K562 (cell line): ENCODE results near the gene INPP4B. TPM values are rescaled to one million over a fixed set of nuclear protein-coding genes. Genes with fewer than 3 reads are reported as not detected.

ENCODE experiments used
- ATAC-seq: fragments of 200-7000 bp; cut with Tn5 transposase; 3 replicates; pipeline ENCODE4 v1.9.1; 2020; ENCODE audit warnings: moderate library complexity
- BruUV-seq: library from RNA; stranded (reverse); fragments of 400-500 nt; replicated peaks from 2 replicates; lab custom pipeline; 2021; lab: Mats Ljungman, UMichigan
- CTCF ChIA-PET: fragments of 300-600 bp; formaldehyde crosslinking; extraction: SDS; loops from one replicate; lab custom pipeline; 2021; ENCODE audit warnings: low intra/inter-chr PET ratio; lab: Yijun Ruan, JAX
- POLR2A ChIA-PET: fragments of 300-600, 350-650 bp; sonication (Branson Sonifier 250); formaldehyde crosslinking; extraction: SDS; loops from one replicate; lab custom pipeline; 2021; ENCODE audit warnings: antibody characterized with exemption, inconsistent platforms; lab: Yijun Ruan, JAX
- DNase-seq, 4 experiments: peaks; one replicate each; pipeline versions ENCODE4 v3.0.0 to v3.0.0-alpha.2; 2011 to 2018; ENCODE audit warnings: low spot score in 3 of 4, mixed read lengths in 3 of 4; ENCODE audit errors: extremely low read depth in 1 of 4
- FAIRE-seq: peaks from 2 replicates; lab custom pipeline; 2011; peaks lifted over from hg19 to GRCh38; lab: Jason Lieb, UNC
- H2AFZ ChIP-seq: 2 replicates; pipeline ENCODE4 v1.6.0; 2011; ENCODE audit warnings: low read depth, low read length, control low read depth, inconsistent platforms
- H3K27ac ChIP-seq: fragments of 200-600 bp; 3 replicates; pipeline ENCODE4 v1.8.0; 2011; ENCODE audit warnings: low read depth, mild to moderate bottlenecking, control low read depth, inconsistent platforms, low read length, moderate library complexity, mixed read lengths; ENCODE audit errors: extremely low read depth
- H3K27me3 ChIP-seq, 2 experiments: fragments of 300-600 bp in 1 of 2; 2 replicates in 1 of 2; 3 replicates in 1 of 2; pipeline versions ENCODE4 v1.6.0 to v1.8.0; 2011; ENCODE audit warnings: inconsistent platforms in 2 of 2, low read length in 2 of 2, mild to moderate bottlenecking in 1 of 2, mixed read lengths in 1 of 2, moderate library complexity in 1 of 2; ENCODE audit not compliant: control insufficient read depth in 2 of 2, insufficient read depth in 2 of 2
- H3K36me3 ChIP-seq: fragments of 300-600 bp; 3 replicates; pipeline ENCODE4 v1.8.0; 2011; ENCODE audit warnings: mild to moderate bottlenecking, low read length, inconsistent platforms; ENCODE audit not compliant: control insufficient read depth, insufficient read depth
- H3K4me1 ChIP-seq, 2 experiments: fragments of 200-600 bp in 1 of 2; replicated peaks in 1 of 2; 2 replicates in 1 of 2; 3 replicates in 1 of 2; pipeline versions ENCODE4 v1.5.1 to v1.8.0; 2011; ENCODE audit warnings: inconsistent platforms in 2 of 2, low read length in 2 of 2, mild to moderate bottlenecking in 1 of 2, mixed read lengths in 1 of 2, moderate library complexity in 1 of 2; ENCODE audit not compliant: control insufficient read depth in 2 of 2, insufficient read depth in 2 of 2
- H3K4me2 ChIP-seq: 2 replicates; pipeline ENCODE4 v1.6.1; 2011; ENCODE audit warnings: low read length, control low read depth, inconsistent platforms, mixed read lengths; ENCODE audit not compliant: insufficient read depth
- H3K4me3 ChIP-seq: fragments of 200-600 bp; sonication (generic), shearing (Covaris generic); 2 replicates; pipeline ENCODE4 v1.5.1; 2016; ENCODE audit warnings: control low read depth, inconsistent platforms
- H3K79me2 ChIP-seq: fragments of 200-600 bp; 3 replicates; pipeline ENCODE4 v1.8.0; 2011; ENCODE audit warnings: low read length, inconsistent platforms; ENCODE audit not compliant: control insufficient read depth, insufficient read depth
- H3K9ac ChIP-seq, 2 experiments: 2 replicates each; pipeline versions ENCODE4 v1.6.0 to v1.6.1; 2011; ENCODE audit warnings: low read depth in 2 of 2, low read length in 2 of 2, control low read depth in 1 of 2, inconsistent platforms in 1 of 2, mild to moderate bottlenecking in 1 of 2, mixed read lengths in 1 of 2; ENCODE audit not compliant: insufficient read depth in 1 of 2
- H3K9me1 ChIP-seq: one replicate; pipeline ENCODE4 v1.6.0; 2011; ENCODE audit warnings: inconsistent platforms, mild to moderate bottlenecking, low read length, moderate library complexity; ENCODE audit not compliant: control insufficient read depth, insufficient read depth
- H3K9me3 ChIP-seq: replicated peaks from 2 replicates; pipeline ENCODE4 v1.5.1; 2011; ENCODE audit warnings: low read depth, low read length, inconsistent platforms; ENCODE audit not compliant: control insufficient read depth, insufficient read depth
- H4K20me1 ChIP-seq: replicated peaks from 2 replicates; pipeline ENCODE4 v1.6.1; 2011; ENCODE audit warnings: low read length, inconsistent platforms, mixed read lengths; ENCODE audit not compliant: control insufficient read depth, insufficient read depth
- ARID2 ChIP-seq: fragments of 450-650 bp; IDR thresholded peaks from 2 replicates; pipeline ENCODE4 v1.6.1; 2017; ENCODE audit warnings: antibody characterized with exemption, mild to moderate bottlenecking
- CHD4 ChIP-seq: fragments of 200-600 bp; sonication (generic); IDR thresholded peaks from 3 replicates; pipeline ENCODE4 v1.6.1; 2012; ENCODE audit warnings: low read depth, mild to moderate bottlenecking, mixed read lengths, low read length, inconsistent platforms; ENCODE audit not compliant: insufficient read depth, insufficient replicate concordance, poor library complexity, severe bottlenecking
- GTF3C2 ChIP-seq: IDR thresholded peaks from 3 replicates; pipeline ENCODE4 v1.6.1; 2011; ENCODE audit warnings: borderline replicate concordance, mild to moderate bottlenecking, moderate library complexity; ENCODE audit not compliant: insufficient read length; ENCODE audit errors: extremely low read depth
- KLF13 ChIP-seq: fragments of 450-650 bp; IDR thresholded peaks from 2 replicates; pipeline ENCODE4 v1.6.1; 2016; ENCODE audit warnings: missing genetic modification characterization, low read depth, mild to moderate bottlenecking, missing compliant biosample characterization, moderate library complexity, borderline replicate concordance
- MEF2D ChIP-seq: conservative IDR thresholded peaks from 2 replicates; pipeline ENCODE4 v1.6.1; 2016; ENCODE audit warnings: low read depth, missing genetic modification characterization, missing compliant biosample characterization
- PATZ1 ChIP-seq: fragments of 250-450 bp; sonication (Bioruptor Pico); IDR thresholded peaks from 2 replicates; pipeline ENCODE4 v1.5.0; 2020; ENCODE audit warnings: mild to moderate bottlenecking, borderline replicate concordance
- ZFP1 ChIP-seq: fragments of 450-650 bp; formaldehyde crosslinking; IDR thresholded peaks from 2 replicates; pipeline ENCODE4 v1.4.0; 2020; ENCODE audit warnings: mild to moderate bottlenecking, mixed read lengths
- WGBS: fragments of 100-300 bp; shearing (Covaris generic); methylation state at CpG from one replicate; pipeline ENCODE4 v1.1.6; 2016; ENCODE audit warnings: low coverage, mixed read lengths; ENCODE audit not compliant: insufficient coverage; ENCODE audit errors: missing lambda C conversion rate; 5-methylcytosine and 5-hydroxymethylcytosine counted together
- in situ Hi-C: fragments of 300-500 bp; cut with MboI; formaldehyde crosslinking; loops from 4 replicates; pipeline ENCODE4 v1.15.0; 2018; ENCODE audit warnings: inconsistent platforms, mixed read lengths
- intact Hi-C: fragments of 100-400 bp; cut with micrococcal nuclease; formaldehyde crosslinking; loops from 2 replicates; pipeline ENCODE4 v1.14.2; 2022
- polyA plus RNA-seq, 8 experiments: library from polyadenylated mRNA; depleted of rRNA in 4 of 8; stranded (reverse) in 5 of 8; unstranded in 3 of 8; fragments of >200 nt; fragmentation: Nextera tagmentation in 2 of 8; fragmentation: Illumina TruSeq in 1 of 8; extraction: Ambion mirVana in 2 of 8; extraction: Trizol in 1 of 8; gene quantifications; 2 replicates each; pipeline versions ENCODE4 v1.2.1 to v1.2.3, GENCODE V29; 2011 to 2014; ENCODE audit warnings: inconsistent platforms in 1 of 8, missing spikeins in 1 of 8
- total RNA-seq, 7 experiments: library from RNA; depleted of rRNA in 6 of 7; stranded (reverse); fragments of >200 nt in 6 of 7; fragmentation: Illumina TruSeq in 2 of 7; extraction: Trizol in 2 of 7; gene quantifications; 2 replicates each; pipeline versions ENCODE4 v1.2.1 to v1.2.3, GENCODE V29; 2011 to 2021; ENCODE audit warnings: low replicate concordance in 1 of 7
- TF ChIP-seq, protein P1 (sequence below): fragments of 450-650 bp; formaldehyde crosslinking; IDR thresholded peaks from 2 replicates; pipeline ENCODE4 v1.4.0; 2022; ENCODE audit warnings: missing genetic modification characterization

The INPP4B gene
- total and polyA plus RNA-seq, 9 of the 15 experiments (the other 6 are each of a cell fraction or from before 2014, with no cell fraction given): 0.04 to 0.11 TPM; not detected in 7

- DNase-seq (no peak), FAIRE-seq (no peak), ATAC-seq (no peak)
- BruUV-seq: no TSS peak
- H3K79me2 ChIP-seq: no peaks in the 10 kb centered on the region
- CTCF ChIA-PET: no interaction called here
- no peak overlapping the region for H3K9ac ChIP-seq
- no peaks in the 10 kb centered on the region for H3K9me1 ChIP-seq
- in situ Hi-C loops (no loop called here), intact Hi-C loops (no loop called here)
- no peaks in the 10 kb centered on the region for H4K20me1 ChIP-seq
- POLR2A ChIA-PET: no interaction called here
- H2AFZ ChIP-seq: no peak overlapping the region
- WGBS: 0% methylated on average over 2 of the region's 2 CpGs
- no peaks in the 10 kb centered on the region for H3K4me1 ChIP-seq
- H3K36me3 ChIP-seq: no peaks in the 10 kb centered on the region
- H3K27me3 ChIP-seq: no peaks in the 10 kb centered on the region
- no peaks in the 10 kb centered on the region for H3K9me3 ChIP-seq
- H3K4me2 ChIP-seq: no peak overlapping the region
- no peak overlapping the region for H3K27ac ChIP-seq
- H3K4me3 ChIP-seq: no peak overlapping the region
- TF ChIP-seq GTF3C2: no peak
These were observed 32.7 kb downstream of the INPP4B start for GRCh38 chr4:142813388-142813787.

DNA sequence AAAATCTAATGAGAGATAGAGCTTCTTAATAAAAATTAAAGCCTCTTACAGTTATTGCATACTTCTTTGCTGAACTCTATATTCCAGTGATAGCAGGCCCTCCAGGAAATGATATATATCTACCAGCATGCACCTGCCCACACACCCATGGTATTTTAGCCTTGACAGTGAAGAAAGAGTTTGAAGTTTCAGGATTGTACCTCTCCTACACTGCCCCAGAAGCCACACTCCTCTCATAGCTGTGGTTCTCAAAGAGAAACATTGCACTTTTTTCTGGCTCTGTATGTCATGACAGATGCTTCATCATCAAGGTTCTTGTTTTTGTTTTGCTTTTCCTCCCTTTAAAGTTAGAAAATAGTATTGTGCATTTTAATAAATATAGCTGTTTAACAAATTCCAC, 34.0 kb downstream of the INPP4B start:
- Histone ChIP-seq H3K27ac (no peak overlapping the region), H3K4me2 (no peak overlapping the region), H3K9me3 (no peaks in the 10 kb centered on the region), H3K79me2 (no peaks in the 10 kb centered on the region), H3K9me1 (no peaks in the 10 kb centered on the region), H2AFZ (no peak overlapping the region), H3K4me1 (no peaks in the 10 kb centered on the region), H3K9ac (no peak overlapping the region), H3K36me3 (no peaks in the 10 kb centered on the region), H3K4me3 (no peak overlapping the region), H3K27me3 (no peaks in the 10 kb centered on the region), H4K20me1 (no peaks in the 10 kb centered on the region)
- DNase-seq (no peak), FAIRE-seq (no peak), ATAC-seq (no peak)
- ChIA-PET CTCF (no interaction called here), POLR2A (no interaction called here)
- TF ChIP-seq CHD4 (no peak), MEF2D (tag) (no peak), PATZ1 (CRISPR knock-in tag) (no peak), ZFP1 (CRISPR knock-in tag) (no peak), KLF13 (tag) (no peak), ARID2 (no peak)
- TF ChIP-seq, protein P1, sequence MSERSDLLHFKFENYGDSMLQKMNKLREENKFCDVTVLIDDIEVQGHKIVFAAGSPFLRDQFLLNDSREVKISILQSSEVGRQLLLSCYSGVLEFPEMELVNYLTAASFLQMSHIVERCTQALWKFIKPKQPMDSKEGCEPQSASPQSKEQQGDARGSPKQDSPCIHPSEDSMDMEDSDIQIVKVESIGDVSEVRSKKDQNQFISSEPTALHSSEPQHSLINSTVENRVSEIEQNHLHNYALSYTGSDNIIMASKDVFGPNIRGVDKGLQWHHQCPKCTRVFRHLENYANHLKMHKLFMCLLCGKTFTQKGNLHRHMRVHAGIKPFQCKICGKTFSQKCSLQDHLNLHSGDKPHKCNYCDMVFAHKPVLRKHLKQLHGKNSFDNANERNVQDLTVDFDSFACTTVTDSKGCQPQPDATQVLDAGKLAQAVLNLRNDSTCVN: no peak
- in situ Hi-C loops: no loop called here
- no TSS peak for BruUV-seq
- intact Hi-C loops: no loop called here
